HG02973 (cell line): ENCODE results near the gene PTGFRN.
"Not testable (repeated sequence)": the region's sequence is repeated elsewhere in the genome, so short reads cannot be mapped to it uniquely, and the experiment has no call there.

Experiments used
- ATAC-seq: cut with Tn5 transposase; IDR thresholded peaks from one replicate; pipeline ENCODE4 v1.9.1; 2021; ENCODE audit warnings: moderate library complexity; ENCODE audit not compliant: unreplicated experiment

The PTGFRN gene

DNA sequence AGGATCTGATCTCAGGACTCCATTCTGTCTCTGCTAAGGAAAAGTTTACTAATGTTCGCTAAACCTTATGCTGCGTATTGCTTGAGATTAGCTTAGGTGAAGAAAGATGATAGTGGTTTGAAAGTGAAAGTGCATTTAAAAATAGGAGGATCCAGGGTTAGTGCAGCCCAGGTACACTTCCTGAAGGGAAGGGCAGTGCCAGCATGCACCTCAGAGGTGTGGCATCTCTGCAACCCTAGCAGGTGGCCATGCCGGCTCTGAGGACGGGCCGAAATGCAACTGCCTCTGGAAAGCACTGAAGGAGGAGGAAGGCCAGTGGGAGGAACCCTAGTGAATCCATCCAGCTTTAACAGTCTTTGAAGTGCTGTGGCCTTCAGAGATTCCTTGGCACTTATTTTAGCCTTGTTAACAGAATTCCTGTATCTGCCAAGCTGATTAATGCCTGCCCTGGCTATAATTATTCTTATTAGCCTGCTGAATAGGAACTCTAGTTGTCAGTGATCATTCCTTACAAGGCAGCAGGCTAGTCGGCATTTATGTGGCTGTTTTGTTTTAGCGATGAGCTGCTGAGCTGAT lies 5.5 kb downstream of the PTGFRN start:
- ATAC-seq: no peak

DNA sequence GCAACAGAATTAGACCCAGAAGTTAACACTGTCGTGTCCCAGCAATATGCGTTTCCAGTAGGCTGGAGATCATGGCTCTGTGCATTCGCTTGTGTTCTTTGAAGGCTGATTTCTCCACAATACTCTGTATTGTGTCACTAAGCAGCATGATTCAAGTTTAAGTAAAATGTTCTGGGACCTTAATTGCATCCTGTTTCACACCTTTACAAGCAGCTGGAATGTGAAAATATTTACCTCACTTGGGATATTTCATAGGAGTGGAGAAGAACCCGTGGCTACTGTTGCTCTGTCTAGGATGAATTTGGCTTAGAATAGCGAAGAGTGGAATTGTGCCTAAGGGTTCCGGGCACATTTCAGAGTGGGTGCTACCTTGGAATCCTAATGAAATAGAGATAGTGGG lies 6.3 kb downstream of the PTGFRN start:
- ATAC-seq: no peak

GRCh38 chr1:116916533-116917445 lies 7.1 kb downstream of the PTGFRN start:
- no peak for ATAC-seq

DNA sequence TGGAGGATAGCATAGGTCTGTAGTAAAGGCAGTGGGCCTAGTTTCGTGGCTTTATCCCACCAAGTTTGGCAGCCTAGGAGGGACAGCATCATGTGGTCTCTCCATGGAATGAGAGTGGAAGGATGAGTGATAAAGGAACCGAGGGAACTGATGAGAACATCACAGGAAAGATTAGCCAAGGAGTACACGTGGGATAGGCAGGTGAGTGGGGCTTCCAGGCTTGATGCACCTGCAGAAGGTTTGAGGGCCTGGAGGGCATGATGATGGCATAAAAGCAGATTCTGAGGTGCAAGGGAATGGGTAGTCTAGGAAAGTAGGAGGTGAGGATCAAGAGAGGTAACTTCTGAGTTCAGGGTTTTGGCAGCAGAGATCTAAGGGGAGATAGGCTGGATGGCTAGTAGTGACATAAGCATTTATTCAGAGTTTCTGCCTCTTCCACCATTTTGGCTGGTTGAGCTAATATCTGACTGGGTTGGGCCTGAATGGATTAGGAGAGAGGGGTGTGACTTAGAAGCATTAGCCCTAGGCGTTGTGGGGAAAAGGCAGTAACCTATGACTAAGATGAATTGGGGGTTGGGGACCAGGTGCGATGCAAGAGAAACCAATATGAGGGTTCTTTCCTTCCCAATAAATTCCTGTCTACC lies 9.1 kb downstream of the PTGFRN start:
- ATAC-seq: no peak

- no peak for ATAC-seq
Observed at GRCh38 chr1:116919802-116920201, 10.1 kb downstream of the PTGFRN start.

DNA sequence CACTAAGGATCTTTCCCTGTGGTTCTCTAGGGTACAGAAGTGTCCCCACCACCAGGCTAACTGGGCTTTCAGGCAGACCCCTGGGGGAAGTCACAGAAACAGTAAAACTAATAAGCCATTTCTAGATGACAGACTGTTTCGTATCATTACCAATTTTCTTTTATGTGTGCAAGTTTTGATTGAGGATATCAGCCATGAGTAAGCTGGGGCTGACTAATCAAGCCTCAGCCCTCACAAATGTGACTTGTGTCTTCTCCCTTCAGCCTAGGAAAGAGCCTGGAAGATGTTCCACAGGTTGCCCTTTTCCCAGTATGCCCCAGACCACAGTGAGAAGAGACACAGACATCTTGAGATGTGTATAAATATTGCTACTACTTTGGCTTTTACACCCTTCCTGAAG lies 10.5 kb downstream of the PTGFRN start:
- ATAC-seq: no peak

GRCh38 chr1:116921301-116921885 lies 11.7 kb downstream of the PTGFRN start:
- ATAC-seq: no peak

DNA sequence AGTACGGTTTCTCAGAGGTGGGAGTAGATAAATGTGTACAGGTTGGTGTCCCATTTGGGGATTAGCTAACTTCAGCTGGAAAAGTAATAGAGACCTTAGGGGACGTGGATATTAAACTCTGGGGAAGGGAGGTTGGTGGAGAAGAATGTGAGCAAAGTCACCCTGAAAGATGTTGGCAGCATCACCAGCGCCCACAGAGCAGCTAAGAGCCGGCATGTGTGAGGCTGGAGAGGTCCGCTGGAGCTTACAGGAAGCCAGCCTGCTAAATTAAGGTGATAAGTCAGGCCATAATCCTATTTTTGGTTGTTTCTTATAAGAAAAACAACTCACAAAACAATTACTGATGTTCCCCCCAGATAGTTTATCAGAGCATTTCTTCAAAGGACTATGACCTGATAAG lies 12.2 kb downstream of the PTGFRN start:
- ATAC-seq: no peak

DNA sequence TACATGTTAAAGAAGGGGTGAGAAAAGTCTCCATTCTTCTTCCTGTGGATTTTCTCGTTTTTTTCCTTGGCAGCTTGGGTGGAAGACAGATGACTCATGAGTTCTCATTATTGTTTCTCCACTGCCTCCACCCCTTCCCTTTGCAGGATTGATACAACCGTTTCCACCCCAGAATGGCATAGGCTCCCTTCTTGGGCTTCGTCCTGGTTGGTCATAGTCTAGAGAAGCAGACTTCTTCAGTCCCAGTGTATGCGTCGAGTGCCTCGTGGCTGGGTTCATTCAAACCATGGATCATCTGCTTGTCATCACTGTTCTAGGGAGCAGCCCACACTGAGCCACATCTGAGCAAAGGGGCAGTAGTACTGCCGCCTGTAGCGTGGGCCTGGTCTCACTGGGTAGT lies 13.7 kb downstream of the PTGFRN start:
- no peak for ATAC-seq

DNA sequence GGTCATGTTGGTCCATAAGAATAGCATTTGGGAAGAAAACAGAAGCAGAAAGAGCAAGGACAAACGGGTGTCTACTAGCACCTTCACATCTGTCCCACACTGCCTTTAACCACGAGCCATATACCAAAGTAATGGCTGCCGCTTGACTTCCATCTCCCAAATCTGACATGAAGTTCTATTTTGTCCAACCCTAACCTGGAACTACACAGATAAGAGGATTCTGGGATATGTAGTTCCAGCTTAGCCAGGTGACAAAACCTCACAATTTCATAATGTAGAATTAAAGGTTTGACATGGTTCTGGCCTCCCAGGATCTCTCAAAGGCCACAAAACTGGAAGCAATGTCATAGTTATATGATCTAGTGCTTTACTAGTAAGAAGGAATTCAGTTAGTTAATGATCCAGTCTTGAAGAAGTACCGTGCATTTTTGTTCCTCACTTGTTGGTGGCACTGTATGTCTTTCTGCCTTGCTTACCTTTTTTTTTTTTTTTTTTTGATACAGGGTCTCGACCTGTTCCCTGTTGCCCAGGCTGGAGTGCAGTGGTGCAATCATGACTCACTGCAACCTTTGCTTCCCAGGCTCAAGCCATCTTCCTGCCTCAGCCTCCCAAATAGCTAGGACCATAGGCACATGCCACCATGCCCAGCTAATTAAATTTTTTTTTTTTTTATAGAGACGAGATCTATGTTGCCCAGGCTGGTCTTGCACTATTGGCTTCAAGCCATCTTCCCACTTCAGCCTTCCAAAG lies 17.5 kb downstream of the PTGFRN start:
- ATAC-seq: no peak

DNA sequence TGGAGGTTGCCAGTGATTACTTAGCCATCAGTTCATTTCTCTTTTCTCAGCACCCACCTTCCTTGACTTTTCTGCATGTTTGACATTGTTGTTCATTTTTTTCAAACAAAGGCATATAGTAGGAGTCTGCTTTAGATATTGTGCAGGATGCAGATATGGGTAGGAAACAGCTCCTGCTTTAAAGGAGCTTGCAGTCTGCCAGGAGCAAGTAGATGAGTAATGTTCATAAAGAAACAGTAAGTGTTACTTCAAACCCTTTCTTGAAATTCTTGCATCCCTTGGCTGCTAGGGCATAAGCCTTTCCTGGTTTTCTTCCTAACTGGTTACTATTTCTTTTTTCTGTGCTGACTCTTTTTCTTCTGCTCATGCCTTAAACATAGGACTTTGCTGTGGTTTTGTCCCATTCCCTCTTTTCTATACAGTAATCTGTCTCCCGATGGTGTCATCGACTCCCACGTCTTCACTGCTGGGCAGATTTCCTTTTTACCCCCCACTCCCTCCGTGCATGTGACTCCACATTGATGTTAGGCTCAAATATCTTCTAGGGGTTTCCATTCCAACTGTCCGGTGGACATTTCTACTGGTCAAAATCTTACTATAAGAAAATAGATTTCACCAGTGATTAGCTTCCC lies 20.4 kb downstream of the PTGFRN start:
- no peak for ATAC-seq

- no peak for ATAC-seq
Observed at GRCh38 chr1:116931016-116931918, 21.6 kb downstream of the PTGFRN start.

GRCh38 chr1:116933606-116934515 lies 24.1 kb downstream of the PTGFRN start:
- no peak for ATAC-seq

DNA sequence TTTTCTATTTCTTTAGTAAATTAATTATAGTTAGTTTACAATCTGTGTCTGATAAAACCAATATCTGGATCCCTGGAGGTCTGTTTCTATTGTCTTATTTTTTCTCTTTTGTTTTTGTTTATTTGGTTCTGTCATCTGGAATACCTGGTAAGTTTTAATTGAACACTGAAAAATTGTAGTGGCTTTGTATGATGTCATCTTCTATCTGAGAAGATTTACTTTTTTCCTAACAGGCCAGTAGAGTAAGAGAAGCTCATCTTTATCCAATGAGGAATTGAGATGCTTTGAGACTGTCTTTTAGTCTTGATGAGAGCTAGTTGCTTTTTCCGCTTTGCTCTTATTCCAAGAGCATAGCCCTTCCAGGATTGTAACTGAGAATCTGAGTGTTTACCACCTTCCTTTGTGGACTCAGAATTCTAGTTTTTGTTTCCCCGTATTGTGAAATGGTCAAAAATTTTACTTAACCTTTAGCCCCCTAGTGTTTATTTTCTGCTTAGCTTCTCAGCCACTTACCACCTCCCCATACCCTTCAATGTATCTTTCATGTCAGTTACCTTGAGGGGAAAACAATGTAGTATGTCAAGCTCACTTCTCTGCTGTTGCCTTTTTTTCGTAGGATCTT lies 25.0 kb downstream of the PTGFRN start:
- no peak for ATAC-seq

GRCh38 chr1:116938216-116938615 lies 28.5 kb downstream of the PTGFRN start:
- ATAC-seq: no peak

GRCh38 chr1:116939780-116940543 lies 30.2 kb downstream of the PTGFRN start:
- ATAC-seq: not testable (repeated sequence)
